GM18907 (cell line): Measurements from ENCODE around the gene SIGLEC9.

Experiments
- ATAC-seq: cut with Tn5 transposase; IDR thresholded peaks from one replicate; pipeline ENCODE4 v1.9.1; 2021; ENCODE audit warnings: mild to moderate bottlenecking, moderate library complexity; ENCODE audit not compliant: unreplicated experiment

The SIGLEC9 gene

GRCh38 chr19:51173681-51174080, 49.0 kb downstream of the SIGLEC9 start:
- no peak for ATAC-seq

- ATAC-seq = no peak
Measured at GRCh38 chr19:51179256-51179655, 54.5 kb downstream of the SIGLEC9 start.
